Measurements from ENCODE around the gene FBXO41. TPM values are rescaled to one million over a fixed set of nuclear protein-coding genes. Genes with fewer than 3 reads are reported as not detected.
"Not testable (repeated sequence)": the region's sequence is repeated elsewhere in the genome, so short reads cannot be mapped to it uniquely, and the experiment has no call there.

FBXO41 gene
- total RNA-seq, 1 donor from 2014 or later = 0.79 TPM

DNA sequence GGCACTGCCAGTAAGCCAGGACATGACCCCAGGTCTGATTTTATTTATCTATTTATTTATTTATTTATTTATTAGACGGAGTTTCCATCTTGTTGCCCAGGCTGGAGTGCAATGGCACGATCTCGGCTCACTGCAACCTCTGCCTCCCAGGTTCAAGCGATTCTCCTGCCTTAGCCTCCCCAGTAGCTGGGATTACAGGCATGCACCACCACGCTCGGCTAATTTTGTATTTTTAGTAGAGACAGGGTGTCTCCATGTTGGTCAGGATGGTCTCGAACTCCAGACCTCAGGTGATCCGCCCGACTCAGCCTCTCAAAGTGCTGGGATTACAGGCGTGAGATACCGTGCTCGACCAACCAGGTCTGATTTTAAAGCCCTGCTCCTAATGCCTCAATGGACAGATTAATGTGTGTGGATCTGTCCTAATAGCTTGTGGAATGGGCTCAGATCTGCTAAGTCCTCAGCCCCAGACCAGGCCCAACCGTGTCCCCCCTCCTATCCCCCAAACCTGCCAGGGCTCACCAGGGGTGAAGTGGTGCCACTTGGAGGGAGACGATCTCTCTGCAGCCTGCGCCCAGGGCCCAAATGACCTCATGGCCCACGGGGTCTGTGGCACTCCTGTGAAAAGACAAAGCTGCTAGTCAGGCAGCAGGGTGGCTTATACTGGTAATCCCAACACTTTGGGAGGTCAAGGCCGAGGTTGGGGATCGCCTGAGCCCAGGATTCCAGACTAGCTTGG is 21.4 kb downstream of the FBXO41 start:
- not testable (repeated sequence) for DNase-seq

- no peak for DNase-seq
Observed at GRCh38 chr2:73262108-73262651, 22.1 kb downstream of the FBXO41 start.

DNA sequence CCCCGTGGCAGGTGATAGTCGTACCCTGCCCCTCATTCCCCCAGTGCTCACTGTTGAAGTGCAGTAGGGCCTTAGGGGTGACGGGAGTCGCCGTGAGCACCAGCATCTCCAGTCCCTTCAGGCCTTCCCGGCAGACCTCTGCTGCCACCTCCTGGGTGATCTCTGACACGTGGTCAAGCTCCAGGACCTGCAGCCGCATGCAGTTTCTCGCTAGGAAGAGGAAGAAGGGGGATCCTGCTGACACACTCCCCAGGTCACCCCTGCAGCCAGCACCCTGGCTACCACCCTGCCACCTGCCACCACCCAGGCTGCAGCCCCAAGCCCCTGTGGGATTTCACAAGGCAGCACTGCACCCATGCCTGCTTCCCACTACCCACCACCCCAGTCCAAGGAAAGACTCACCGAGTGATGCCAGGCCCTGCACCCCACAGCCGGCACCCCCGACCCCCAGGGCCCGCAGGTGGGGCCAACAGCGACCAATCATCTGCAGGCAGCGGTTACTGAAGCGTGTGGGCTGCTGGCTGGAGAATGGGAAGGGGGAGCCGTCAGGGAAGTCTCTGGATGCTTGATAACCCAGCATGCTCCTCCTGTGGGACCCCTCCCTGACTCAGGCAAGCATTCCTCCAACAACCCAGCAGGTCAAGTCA is 23.8 kb downstream of the FBXO41 start:
- DNase-seq = no peak

- DNase-seq = no peak
Observed at GRCh38 chr2:73259704-73260337, 24.5 kb downstream of the FBXO41 start.

- DNase-seq = no peak
Observed at GRCh38 chr2:73259276-73259675, 25.0 kb downstream of the FBXO41 start.

- no peak for DNase-seq
Observed at GRCh38 chr2:73258913-73259215, 25.4 kb downstream of the FBXO41 start.

- DNase-seq = no peak
Observed at GRCh38 chr2:73258186-73258912, 25.9 kb downstream of the FBXO41 start.

DNA sequence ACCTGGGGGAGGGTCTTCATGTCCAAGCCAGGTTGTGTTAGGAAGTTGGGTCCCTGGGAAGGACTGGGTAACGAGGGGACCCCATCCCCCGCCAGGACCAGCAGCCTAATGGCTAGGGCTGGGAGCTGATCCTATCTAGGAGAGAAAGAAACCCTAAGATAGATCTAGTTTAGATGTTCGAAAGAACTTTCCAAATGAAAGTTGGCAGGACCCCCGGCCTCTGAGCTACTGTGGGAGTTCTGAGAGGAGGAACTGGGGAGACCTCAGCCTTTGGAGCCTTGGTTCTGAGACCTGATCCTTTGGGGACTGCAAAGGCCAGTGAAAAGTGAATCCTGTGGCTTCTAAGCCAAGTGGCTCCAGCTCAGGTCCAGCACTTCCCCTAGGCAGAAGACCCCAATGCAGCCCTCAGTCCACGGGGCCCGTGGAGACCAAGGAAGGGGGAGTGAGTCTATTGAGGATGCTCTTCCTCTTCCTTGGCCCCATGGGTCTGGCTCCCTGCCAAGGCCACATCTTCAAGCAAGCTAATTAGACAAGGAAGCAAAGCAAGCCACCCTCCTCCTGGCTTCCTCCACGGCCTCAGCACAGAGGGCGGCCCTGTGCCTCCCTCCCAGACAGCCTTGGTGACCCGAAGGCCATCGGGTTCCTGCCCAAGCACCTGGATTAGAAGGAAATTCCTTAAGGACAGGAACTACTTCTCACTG is 26.7 kb downstream of the FBXO41 start:
- no peak for DNase-seq

DNA sequence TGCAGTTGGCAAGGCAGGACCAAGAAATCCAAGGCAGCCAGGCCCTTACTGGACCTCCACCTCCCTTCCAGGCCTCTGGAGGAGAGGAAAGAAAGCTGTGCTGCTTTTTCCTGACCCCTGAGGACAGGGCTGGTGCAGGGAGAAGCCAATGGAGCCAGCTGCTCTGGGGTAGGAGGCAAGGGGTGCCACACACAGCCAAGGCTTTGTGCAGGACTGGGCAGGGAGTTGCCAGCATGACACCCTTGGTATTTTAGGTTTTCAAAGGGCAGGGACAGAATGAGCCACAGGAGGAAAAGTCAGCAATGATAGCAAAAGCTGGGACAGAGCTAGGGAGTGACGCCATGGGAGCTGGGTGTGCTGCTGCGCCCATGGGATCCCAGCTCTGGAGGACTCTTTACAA is 27.3 kb downstream of the FBXO41 start:
- no peak for DNase-seq

DNA sequence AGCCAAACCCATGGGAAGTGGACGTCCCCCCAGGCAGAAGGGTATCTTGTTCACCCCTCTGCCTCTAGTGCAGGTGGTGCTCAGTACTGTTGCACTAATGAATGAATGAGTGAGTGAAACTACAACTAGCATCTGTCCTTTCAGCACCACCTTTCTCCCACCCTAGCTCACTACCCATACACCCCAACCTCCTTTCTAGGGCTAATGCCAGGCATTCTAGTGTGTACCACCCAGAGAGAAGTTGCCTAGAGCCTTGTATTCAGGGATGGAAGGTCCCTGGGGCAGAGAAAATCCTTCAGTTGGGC is 27.7 kb downstream of the FBXO41 start:
- DNase-seq = no peak

GRCh38 chr2:73255907-73256617 is 28.2 kb downstream of the FBXO41 start:
- DNase-seq = no peak

GRCh38 chr2:73255007-73255644 is 29.2 kb downstream of the FBXO41 start:
- DNase-seq = no peak

DNA sequence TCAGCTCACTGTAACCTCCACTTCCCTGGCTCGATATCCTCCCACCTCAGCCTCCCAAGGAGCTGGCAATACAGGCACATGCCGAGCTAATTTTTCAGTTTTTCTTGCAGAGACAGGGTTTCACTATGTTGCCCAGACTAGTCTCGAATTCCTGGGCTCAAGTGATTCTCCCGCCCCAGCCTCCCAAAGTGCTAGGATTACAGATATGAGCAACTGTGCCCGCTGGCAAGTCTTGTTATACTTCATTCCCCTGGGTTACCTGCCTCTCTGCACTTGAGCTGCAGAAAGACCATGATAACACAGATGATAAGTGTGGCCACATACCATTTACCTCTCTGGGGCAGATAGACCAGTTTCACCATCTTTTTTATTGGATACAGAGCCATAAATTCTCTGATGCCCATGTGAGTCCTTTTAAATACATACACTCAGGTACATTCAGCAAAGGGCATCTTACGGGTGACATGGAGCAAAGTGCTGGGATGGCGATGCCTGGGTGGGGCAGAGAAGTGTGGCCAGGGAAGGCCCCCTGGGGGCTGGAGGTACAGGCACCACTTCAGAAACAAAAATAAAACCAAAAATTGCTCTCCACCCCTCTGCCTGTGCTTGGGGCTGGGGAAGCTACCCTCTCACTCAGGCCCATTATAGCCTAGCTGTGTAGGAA is 29.8 kb downstream of the FBXO41 start:
- DNase-seq = no peak

DNA sequence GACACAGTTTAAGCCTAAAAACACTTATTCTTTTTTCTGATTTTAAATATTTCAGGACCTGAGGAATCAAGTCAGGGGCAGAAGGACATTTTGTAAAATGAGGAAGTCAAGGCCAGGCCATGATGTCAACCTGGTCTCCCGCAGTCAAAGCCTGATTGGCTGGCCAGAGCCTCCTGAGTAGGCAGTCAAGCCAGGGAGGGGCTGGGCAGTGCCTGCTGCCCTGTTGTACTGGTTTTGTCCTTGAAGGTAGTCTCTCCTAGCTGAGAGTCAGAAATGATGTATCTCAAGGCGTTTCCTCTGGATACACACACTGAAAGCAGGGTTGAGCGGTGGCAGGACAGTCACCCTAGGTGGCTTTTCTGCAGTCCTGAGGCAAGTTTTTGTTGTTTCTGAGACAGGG is 30.4 kb downstream of the FBXO41 start:
- no peak for DNase-seq

- DNase-seq = no peak
Observed at GRCh38 chr2:73253400-73253799, 30.9 kb downstream of the FBXO41 start.

DNA sequence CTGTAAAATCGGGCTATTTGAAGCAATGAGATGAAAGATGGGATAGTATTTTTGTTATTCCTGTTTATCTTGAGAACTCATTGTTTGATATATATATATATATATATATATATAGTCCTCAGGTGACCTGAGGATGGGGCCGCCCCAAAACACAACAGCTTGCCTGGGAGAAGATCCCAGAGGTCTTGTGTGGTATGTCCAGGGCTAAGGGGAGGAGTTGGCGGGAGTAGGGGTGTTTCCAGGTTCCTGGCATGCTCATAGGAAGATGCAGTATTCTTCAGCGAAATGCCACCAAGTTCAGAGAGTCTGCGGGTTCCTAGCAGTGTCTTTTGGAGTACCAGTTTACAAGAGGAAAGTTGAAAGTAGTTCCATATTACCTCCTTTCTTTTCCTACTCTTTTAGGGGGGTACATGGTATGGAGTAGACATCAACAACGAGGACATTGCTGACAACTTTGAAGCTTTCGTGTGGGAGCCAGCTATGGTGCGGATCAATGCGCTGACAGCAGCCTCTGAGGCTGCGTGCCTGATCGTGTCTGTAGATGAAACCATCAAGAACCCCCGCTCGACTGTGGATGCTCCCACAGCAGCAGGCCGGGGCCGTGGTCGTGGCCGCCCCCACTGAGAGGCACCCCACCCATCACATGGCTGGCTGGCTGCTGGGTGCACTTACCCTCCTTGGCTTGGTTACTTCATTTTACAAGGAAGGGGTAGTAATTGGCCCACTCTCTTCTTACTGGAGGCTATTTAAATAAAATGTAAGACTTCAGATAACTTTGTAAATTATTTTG is 31.8 kb downstream of the FBXO41 start:
- DNase-seq = no peak

GRCh38 chr2:73250872-73251846 is 33.1 kb downstream of the FBXO41 start:
- DNase-seq = no peak

DNA sequence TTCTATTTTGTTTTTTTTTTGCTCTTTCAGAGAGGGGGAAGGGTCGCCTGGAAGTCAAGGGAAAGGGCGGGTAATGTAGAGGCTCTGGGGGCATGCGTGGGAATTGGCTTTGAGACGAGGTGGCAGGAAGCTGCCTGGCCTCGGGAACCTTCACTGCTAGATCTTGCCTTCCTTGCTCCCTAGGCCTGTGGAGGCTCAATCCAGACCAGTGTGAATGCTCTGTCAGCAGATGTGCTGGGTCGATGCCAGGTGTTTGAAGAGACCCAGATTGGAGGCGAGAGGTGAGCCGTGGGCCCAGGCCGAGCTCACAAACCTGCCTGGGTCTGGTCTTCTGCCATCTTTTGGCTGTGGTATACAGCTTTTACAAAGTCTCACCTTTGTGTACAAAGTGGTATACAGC is 34.6 kb downstream of the FBXO41 start:
- DNase-seq = no peak

DNA sequence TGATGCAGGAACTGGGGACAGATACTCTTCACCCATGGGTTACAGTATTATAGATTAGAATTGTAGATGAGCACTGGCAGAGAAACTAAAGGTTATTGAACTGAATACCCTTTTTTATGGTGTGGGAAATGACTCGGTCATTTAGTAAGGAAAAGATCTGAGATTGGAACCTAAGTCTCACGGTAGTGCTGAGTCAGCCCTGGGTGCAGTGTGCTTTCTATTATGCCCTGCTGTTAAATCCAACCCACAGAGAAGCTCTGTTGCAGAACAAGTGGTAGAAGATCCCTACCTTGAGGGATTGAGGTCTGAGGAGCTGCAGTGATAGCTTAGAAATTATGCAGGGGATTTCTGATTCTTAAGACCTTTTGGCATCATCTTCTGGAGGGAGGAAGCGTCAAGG is 37.4 kb downstream of the FBXO41 start:
- DNase-seq = no peak

All from skin of body (tissue), 2 donors.